Esophagus muscularis mucosa (tissue), 4 donors: Measurements from ENCODE around the gene INPP5F.

Experiments used
- EP300 ChIP-seq: sonication (generic); formaldehyde crosslinking; IDR thresholded peaks from one replicate; pipeline ENCODE4 v1.6.1; 2017; ENCODE audit warnings: antibody characterized with exemption
- POLR2A ChIP-seq: fragments of 450-650 bp; IDR thresholded peaks from one replicate; pipeline ENCODE4 v1.6.1; 2017; ENCODE audit warnings: antibody characterized with exemption, moderate library complexity, mild to moderate bottlenecking, low read depth
- TF ChIP-seq, protein P1 (sequence below), 3 experiments: fragments of 200-600 bp in 2 of 3; fragments of 450-650 bp in 1 of 3; sonication (generic) in 2 of 3; IDR thresholded peaks; one replicate each; pipeline ENCODE4 v1.5.1; 2017 to 2019; ENCODE audit warnings: antibody characterized with exemption in 3 of 3, mild to moderate bottlenecking in 2 of 3, moderate library complexity in 1 of 3

DNA sequence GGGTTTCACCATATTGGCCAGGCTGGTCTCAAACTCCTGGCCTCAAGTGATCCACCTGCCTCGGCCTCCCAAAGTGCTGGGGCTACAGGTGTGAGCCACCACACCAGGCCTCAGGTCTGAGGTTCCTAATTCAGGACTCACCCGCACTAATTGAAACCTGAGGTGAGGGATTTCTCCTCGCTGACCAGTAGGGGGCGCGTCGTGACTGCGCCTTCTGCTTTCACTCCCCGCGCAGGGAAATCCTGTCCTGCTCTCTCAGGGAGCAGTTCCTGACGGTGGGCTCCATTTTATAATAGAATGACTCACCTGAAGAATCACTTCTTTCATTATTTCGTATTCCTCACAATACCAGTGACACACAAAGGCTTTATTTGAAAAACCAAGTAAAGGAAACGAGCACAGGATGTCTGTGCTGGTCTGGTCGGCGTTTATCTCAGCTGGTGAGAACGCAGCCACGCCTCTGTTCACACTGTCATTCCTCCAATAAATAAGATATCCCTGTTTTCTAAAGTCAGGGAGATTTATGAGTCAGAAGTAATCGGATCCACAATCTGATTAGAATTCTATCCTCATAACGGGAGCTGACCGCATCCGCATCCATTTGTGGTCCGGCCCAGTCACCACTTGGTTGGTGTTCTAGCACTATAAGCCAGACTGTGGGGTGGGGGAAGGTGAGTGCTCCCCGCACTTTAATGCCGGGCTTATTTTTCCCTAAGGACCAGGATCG lies 39.2 kb upstream of the INPP5F start:
- TF ChIP-seq POLR2A (no peak), EP300 (no peak)
- TF ChIP-seq, protein P1, sequence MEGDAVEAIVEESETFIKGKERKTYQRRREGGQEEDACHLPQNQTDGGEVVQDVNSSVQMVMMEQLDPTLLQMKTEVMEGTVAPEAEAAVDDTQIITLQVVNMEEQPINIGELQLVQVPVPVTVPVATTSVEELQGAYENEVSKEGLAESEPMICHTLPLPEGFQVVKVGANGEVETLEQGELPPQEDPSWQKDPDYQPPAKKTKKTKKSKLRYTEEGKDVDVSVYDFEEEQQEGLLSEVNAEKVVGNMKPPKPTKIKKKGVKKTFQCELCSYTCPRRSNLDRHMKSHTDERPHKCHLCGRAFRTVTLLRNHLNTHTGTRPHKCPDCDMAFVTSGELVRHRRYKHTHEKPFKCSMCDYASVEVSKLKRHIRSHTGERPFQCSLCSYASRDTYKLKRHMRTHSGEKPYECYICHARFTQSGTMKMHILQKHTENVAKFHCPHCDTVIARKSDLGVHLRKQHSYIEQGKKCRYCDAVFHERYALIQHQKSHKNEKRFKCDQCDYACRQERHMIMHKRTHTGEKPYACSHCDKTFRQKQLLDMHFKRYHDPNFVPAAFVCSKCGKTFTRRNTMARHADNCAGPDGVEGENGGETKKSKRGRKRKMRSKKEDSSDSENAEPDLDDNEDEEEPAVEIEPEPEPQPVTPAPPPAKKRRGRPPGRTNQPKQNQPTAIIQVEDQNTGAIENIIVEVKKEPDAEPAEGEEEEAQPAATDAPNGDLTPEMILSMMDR (IDR thresholded peaks at IDR 0.05) = peak; percentile 90 to 96 (median 92)
